Ascending aorta (tissue), 2 donors: ENCODE data around the gene EIF4A2. TPM values are rescaled to one million over a fixed set of nuclear protein-coding genes. Genes with fewer than 3 reads are reported as not detected.
"Not testable (repeated sequence)": the region's sequence is repeated elsewhere in the genome, so short reads cannot be mapped to it uniquely, and the experiment has no call there.

Experiments
- DNase-seq, 2 donors: peaks; one replicate each; pipeline ENCODE4 v3.0.0-alpha.2; 2019; ENCODE audit warnings: low spot score in 2 of 2
- H3K27ac ChIP-seq, 2 donors: fragments of 200-600 bp; sonication (generic); one replicate each; pipeline ENCODE4 v1.5.1; 2016 to 2017; ENCODE audit warnings: mild to moderate bottlenecking in 1 of 2
- H3K27me3 ChIP-seq: fragments of 200-600 bp; sonication (generic); one replicate; pipeline ENCODE4 v1.5.1; 2017
- H3K36me3 ChIP-seq, 2 donors: fragments of 200-600 bp; sonication (generic); one replicate each; pipeline ENCODE4 v1.5.1; 2016
- H3K4me1 ChIP-seq, 2 donors: fragments of 200-600 bp; sonication (generic); one replicate each; pipeline ENCODE4 v1.5.1; 2016 to 2017; ENCODE audit warnings: mild to moderate bottlenecking in 1 of 2
- H3K4me3 ChIP-seq, 2 donors: fragments of 200-600 bp; sonication (generic); one replicate each; pipeline ENCODE4 v1.5.1; 2016 to 2017; ENCODE audit warnings: mild to moderate bottlenecking in 1 of 2
- H3K9me3 ChIP-seq, 2 donors: fragments of 200-600 bp; sonication (generic); one replicate each; pipeline ENCODE4 v1.5.1; 2016
- intact Hi-C: fragments of 100-400 bp; cut with DNase I; formaldehyde crosslinking; loops from one replicate; pipeline ENCODE4 v1.15.1; 2023
- total RNA-seq: library from RNA; depleted of rRNA; stranded (reverse); fragments of >200 nt; gene quantifications from one replicate; pipeline ENCODE4 v1.1.0, GENCODE V29; 2016
- TF ChIP-seq, protein P1 (sequence below), 3 experiments: fragments of 200-600 bp in 2 of 3; fragments of 450-650 bp in 1 of 3; sonication (generic) in 2 of 3; IDR thresholded peaks; one replicate each; pipeline ENCODE4 v1.5.1; 2016 to 2019; ENCODE audit warnings: antibody characterized with exemption in 3 of 3, mild to moderate bottlenecking in 1 of 3, moderate library complexity in 1 of 3

The EIF4A2 gene
- total RNA-seq, 1 donor from 2014 or later = 260 TPM

DNA sequence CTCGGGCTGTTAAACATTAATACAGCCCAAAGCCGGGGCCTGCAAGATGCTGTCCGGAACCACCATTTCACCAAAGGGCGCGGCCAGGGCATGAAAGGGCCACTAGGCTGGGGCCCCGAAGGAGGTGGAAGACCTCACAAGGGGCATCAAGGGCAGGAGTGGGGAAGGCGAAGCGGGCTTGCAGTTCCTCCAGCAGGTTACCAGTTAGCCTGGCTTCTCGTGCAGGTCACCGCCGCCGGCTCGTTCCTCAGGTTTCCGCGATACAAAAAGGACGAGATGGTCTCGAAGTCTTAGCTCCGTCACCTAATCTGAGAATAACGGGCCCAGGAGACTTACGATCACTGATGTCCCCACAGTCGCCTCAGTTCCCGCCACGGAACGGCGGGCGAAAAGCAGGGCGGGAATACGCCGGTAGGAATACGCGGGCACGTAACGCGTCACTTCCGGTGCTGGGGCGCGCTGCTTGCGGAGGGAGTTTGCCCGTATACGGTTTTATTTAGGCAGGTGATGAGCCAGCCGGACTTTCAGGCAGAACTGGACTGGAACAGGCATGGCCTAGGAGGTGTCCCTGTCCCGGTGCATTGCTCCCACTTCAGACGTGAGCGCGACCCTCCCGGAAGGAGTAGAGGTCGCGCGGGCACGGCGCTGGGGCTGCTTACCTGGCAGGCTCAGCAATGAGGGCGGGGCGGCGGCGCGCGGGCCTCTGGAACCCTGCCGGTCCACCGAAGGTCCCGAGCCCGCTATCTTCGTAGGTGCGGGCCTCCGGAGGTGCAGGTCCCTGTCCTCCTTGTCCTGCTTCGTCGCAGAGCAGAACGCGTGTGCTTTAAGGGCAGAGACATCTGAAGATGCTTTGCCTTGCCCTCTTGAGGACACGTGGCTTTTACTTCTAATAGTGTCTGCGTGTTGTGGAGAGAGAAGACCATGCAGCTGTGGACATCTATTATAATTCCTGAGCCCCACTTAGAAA lies 23.0 kb downstream of the EIF4A2 start, which contains the start of gene RFC4:
Gene RFC4, minus strand, starts transcription at position 394 of the 967 bp plus-strand sequence. CDS start 1,769 bp downstream, outside the sequence.
- intact Hi-C loops = loop anchor here (2.0 to 5.0 kb wide), 3 partner anchors 20 to 126 kb away; partner anchors contain the start of genes EIF4A2 and ST6GAL1
- peak in 1 of 2 donors; percentile 92 for DNase-seq
- TF ChIP-seq, protein P1, sequence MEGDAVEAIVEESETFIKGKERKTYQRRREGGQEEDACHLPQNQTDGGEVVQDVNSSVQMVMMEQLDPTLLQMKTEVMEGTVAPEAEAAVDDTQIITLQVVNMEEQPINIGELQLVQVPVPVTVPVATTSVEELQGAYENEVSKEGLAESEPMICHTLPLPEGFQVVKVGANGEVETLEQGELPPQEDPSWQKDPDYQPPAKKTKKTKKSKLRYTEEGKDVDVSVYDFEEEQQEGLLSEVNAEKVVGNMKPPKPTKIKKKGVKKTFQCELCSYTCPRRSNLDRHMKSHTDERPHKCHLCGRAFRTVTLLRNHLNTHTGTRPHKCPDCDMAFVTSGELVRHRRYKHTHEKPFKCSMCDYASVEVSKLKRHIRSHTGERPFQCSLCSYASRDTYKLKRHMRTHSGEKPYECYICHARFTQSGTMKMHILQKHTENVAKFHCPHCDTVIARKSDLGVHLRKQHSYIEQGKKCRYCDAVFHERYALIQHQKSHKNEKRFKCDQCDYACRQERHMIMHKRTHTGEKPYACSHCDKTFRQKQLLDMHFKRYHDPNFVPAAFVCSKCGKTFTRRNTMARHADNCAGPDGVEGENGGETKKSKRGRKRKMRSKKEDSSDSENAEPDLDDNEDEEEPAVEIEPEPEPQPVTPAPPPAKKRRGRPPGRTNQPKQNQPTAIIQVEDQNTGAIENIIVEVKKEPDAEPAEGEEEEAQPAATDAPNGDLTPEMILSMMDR (IDR thresholded peaks at IDR 0.05) = no peak
- H3K4me3 ChIP-seq = peak within 1 kb of the TSS; percentile 76 to 83
- no peaks in the 10 kb centered on the region for H3K27me3 ChIP-seq
- H3K4me1 ChIP-seq = peaks cover 6 to 13% of the 10 kb centered on the region in 2 donors
- H3K36me3 ChIP-seq = no peaks in the 10 kb centered on the region
- H3K9me3 ChIP-seq = no peaks in the 10 kb centered on the region
- H3K27ac ChIP-seq = peak within 1 kb of the TSS; percentile 75 to 78

DNA sequence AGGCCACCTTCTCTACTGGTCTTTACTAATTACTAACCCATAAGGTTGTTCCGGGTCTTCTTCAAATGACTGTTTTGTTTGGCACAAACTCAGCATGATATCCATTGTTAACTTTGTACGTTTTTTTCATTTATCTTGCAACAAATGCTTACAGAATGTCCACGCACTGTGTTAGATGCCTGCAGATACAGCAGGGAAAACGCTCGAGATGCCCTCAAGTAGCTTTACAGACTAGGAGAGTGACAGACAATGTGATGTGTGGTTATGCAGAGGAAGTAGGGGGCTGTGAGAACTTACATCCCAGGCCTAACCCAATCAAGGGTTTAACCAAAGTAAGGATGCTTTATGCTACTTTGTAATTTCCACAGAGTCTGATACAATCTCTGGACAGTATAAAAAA lies 23.9 kb downstream of the EIF4A2 start:
- no peaks in the 10 kb centered on the region for H3K9me3 ChIP-seq
- H3K4me1 ChIP-seq = peaks cover 6 to 13% of the 10 kb centered on the region in 2 donors
- DNase-seq = no peak
- H3K27ac ChIP-seq = no peak overlapping the region
- H3K36me3 ChIP-seq = no peaks in the 10 kb centered on the region
- TF ChIP-seq, protein P1 (IDR thresholded peaks at IDR 0.05) = no peak
- H3K27me3 ChIP-seq = no peaks in the 10 kb centered on the region
- intact Hi-C loops = loop anchor here (2.0 to 5.0 kb wide), 3 partner anchors 20 to 125 kb away; partner anchors contain the start of genes EIF4A2 and ST6GAL1
- H3K4me3 ChIP-seq = peak overlapping the region; percentile 76 to 83

DNA sequence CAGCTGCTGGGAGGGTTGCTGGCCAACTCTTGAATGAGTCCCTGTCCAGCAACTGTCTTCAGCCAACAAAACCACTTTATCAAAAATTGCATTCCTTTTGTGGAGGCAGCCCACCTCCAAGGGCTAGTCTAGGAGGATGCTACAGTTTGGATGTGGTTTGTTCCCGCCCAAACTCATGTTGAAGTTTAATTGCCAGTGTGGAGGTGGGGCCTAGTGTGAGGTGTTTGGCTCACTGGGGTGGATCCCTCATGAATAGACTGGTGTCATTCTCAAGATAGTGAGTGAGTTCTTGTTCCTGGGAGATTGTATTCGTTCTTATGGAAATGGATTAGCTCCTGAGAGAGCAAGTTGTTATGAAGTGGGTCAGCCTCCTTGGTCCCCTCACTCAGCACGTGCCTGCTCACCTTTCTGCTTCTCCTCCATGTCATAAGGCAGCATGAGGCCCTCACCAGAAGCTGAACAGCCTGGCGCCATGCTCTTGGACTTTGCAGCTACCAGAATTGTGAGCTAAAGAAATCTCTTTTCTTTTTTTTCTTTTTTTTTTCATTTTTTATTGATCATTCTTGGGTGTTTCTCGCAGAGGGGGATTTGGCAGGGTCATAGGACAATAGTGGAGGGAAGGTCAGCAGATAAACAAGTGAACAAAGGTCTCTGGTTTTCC lies 27.1 kb downstream of the EIF4A2 start:
- no peak for DNase-seq
- TF ChIP-seq, protein P1 (IDR thresholded peaks at IDR 0.05) = no peak
- no peaks in the 10 kb centered on the region for H3K27me3 ChIP-seq
- no peaks in the 10 kb centered on the region for H3K36me3 ChIP-seq
- no peak overlapping the region for H3K4me3 ChIP-seq
- H3K27ac ChIP-seq = no peak overlapping the region
- peaks cover 5 to 6% of the 10 kb centered on the region in 2 donors for H3K4me1 ChIP-seq
- intact Hi-C loops = no loop called here
- no peaks in the 10 kb centered on the region for H3K9me3 ChIP-seq

DNA sequence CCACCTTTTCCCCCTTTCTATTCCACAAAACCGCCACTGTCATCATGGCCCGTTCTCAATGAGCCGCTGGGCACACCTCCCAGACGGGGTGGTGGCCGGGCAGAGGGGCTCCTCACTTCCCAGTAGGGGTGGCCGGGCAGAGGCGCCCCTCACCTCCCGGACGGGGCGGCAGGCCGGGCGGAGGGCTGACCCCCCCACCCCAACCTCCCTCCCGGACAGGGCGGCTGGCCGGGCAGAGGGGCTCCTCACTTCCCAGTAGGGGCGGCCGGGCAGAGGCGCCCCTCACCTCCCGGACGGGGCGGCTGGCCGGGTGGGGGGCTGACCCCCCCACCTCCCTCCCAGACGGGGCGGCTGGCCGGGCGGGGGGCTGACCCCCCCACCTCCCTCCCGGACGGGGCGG lies 27.9 kb downstream of the EIF4A2 start:
- intact Hi-C loops, H3K36me3 ChIP-seq, H3K27ac ChIP-seq, H3K9me3 ChIP-seq, DNase-seq, H3K4me1 ChIP-seq, H3K27me3 ChIP-seq, H3K4me3 ChIP-seq: not testable (repeated sequence)

DNA sequence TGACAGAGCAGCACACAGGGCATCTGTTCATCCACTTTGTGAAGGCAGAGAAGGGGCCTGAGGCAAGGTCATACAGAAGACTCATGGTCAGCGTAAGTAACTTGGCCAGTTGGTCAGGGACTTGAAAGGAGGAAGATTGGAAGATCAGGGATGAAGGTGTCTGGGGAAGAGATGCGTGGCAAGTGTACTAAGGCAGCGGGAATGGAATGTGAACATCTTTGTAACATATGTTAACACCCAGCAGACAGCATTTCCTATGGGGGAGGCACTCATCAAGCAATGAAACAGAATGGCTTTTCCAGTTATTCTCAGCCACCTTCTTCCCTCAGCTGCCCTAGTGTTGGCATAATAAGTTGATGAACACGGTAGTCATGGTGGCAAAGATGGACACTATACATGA lies 30.7 kb downstream of the EIF4A2 start:
- no peak overlapping the region for H3K27ac ChIP-seq
- TF ChIP-seq, protein P1 (IDR thresholded peaks at IDR 0.05) = no peak
- no peak for DNase-seq
- H3K4me3 ChIP-seq = no peak overlapping the region
- no peaks in the 10 kb centered on the region for H3K36me3 ChIP-seq
- H3K4me1 ChIP-seq = no peaks in the 10 kb centered on the region
- intact Hi-C loops = no loop called here
- no peaks in the 10 kb centered on the region for H3K9me3 ChIP-seq
- H3K27me3 ChIP-seq = no peaks in the 10 kb centered on the region

DNA sequence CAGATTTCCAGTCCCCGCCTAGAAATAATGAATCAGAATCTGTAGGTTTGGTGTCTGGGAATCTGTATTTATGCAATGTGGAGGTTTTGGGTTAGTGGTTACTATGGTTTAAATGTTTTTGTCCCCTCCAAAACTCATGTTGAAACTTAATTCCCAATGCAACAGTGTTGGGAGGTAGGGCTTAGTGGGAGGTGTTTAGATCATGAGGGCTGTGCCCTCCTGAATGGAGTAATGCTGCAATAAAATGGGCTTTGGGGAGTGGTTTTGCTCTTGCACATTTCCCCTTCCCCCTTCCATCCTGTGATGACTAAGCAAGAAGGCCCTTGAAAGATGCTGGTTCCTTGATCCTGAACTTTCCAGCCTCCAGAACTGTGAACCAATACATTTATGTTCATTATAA lies 32.1 kb downstream of the EIF4A2 start:
- H3K4me3 ChIP-seq = no peak overlapping the region
- no peaks in the 10 kb centered on the region for H3K4me1 ChIP-seq
- H3K9me3 ChIP-seq = no peaks in the 10 kb centered on the region
- no peak overlapping the region for H3K27ac ChIP-seq
- no peaks in the 10 kb centered on the region for H3K36me3 ChIP-seq
- intact Hi-C loops = no loop called here
- TF ChIP-seq, protein P1 (IDR thresholded peaks at IDR 0.05) = no peak
- no peak for DNase-seq
- H3K27me3 ChIP-seq = no peaks in the 10 kb centered on the region
